WTC11 (cell line): ENCODE measurements around the gene OR2A2.

ENCODE experiments used
- ARID4B ChIP-seq: sonication (generic); formaldehyde crosslinking; IDR thresholded peaks from 2 replicates; pipeline ENCODE4 v1.8.0; 2023; ENCODE audit warnings: missing genetic modification reagents, mild to moderate bottlenecking, borderline replicate concordance
- CTCF ChIP-seq: fragments of 200-600 bp; IDR thresholded peaks from 2 replicates; pipeline ENCODE4 v1.8.0; 2022; ENCODE audit warnings: antibody characterized with exemption
- IRF1 ChIP-seq: sonication (generic); formaldehyde crosslinking; IDR thresholded peaks from 2 replicates; pipeline ENCODE4 v1.8.0; 2023; ENCODE audit warnings: missing genetic modification reagents
- JUN ChIP-seq: sonication (generic); formaldehyde crosslinking; IDR thresholded peaks from 2 replicates; pipeline ENCODE4 v1.8.0; 2023; ENCODE audit warnings: mild to moderate bottlenecking, missing genetic modification reagents
- MXD4 ChIP-seq: fragments of 250-450 bp; sonication (Bioruptor Pico); IDR thresholded peaks from 2 replicates; pipeline ENCODE4 v1.8.0; 2021; ENCODE audit warnings: mild to moderate bottlenecking, moderate library complexity, borderline replicate concordance
- PRDM15 ChIP-seq: sonication (generic); formaldehyde crosslinking; IDR thresholded peaks from 2 replicates; pipeline ENCODE4 v1.8.0; 2022; ENCODE audit warnings: missing genetic modification reagents
- ZNF425 ChIP-seq: fragments of 250-450 bp; sonication (Bioruptor Pico); conservative IDR thresholded peaks from 2 replicates; pipeline ENCODE4 v1.9.0; 2021; ENCODE audit warnings: mild to moderate bottlenecking

GRCh38 chr7:144142187-144142586 lies 32.8 kb downstream of the OR2A2 start:
- no peak for TF ChIP-seq CTCF
- no peak for TF ChIP-seq ZNF425
- TF ChIP-seq PRDM15, result no peak
- no peak for TF ChIP-seq JUN (CRISPR knock-in tag)
- TF ChIP-seq ARID4B, result no peak
- TF ChIP-seq MXD4 (CRISPR knock-in tag), result no peak
- TF ChIP-seq IRF1 (CRISPR knock-in tag), result no peak
